HG02610 (cell line): Measurements from ENCODE around the gene KRT6B.
"Not testable (repeated sequence)": the region's sequence is repeated elsewhere in the genome, so short reads cannot be mapped to it uniquely, and the experiment has no call there.

ENCODE experiments used
- ATAC-seq: cut with Tn5 transposase; IDR thresholded peaks from one replicate; pipeline ENCODE4 v1.9.1; 2021; ENCODE audit warnings: mild to moderate bottlenecking, moderate library complexity; ENCODE audit not compliant: unreplicated experiment

KRT6B gene

GRCh38 chr12:52452101-52452500, at the start of gene KRT6B:
TSS of gene KRT6B (minus strand) at chr12:52452146. CDS start at chr12:52452078, 68 bp downstream.
- no peak for ATAC-seq

- ATAC-seq, result no peak
Observed at GRCh38 chr12:52501490-52501889, 49.5 kb upstream of the KRT6B start.

- ATAC-seq, result not testable (repeated sequence)
Observed at GRCh38 chr12:52500574-52500973, 48.6 kb upstream of the KRT6B start.

GRCh38 chr12:52499806-52500560, 48.0 kb upstream of the KRT6B start:
- no peak for ATAC-seq

GRCh38 chr12:52498946-52499345, 47.0 kb upstream of the KRT6B start:
- no peak for ATAC-seq

- ATAC-seq, result no peak
Observed at GRCh38 chr12:52497975-52498374, 46.0 kb upstream of the KRT6B start.

- ATAC-seq, result no peak
Observed at GRCh38 chr12:52496590-52497071, 44.7 kb upstream of the KRT6B start.

- no peak for ATAC-seq
Observed at GRCh38 chr12:52496054-52496453, 44.1 kb upstream of the KRT6B start.

- ATAC-seq, result no peak
Observed at GRCh38 chr12:52495389-52495788, 43.4 kb upstream of the KRT6B start.

GRCh38 chr12:52494518-52494917, 42.6 kb upstream of the KRT6B start:
- no peak for ATAC-seq

- no peak for ATAC-seq
Observed at GRCh38 chr12:52494100-52494499, 42.2 kb upstream of the KRT6B start.

- no peak for ATAC-seq
Observed at GRCh38 chr12:52493172-52493571, 41.2 kb upstream of the KRT6B start, which contains the start of gene KRT6A. TSS of gene KRT6A (minus strand) at chr12:52493257. CDS start at chr12:52493188, 69 bp downstream.

- not testable (repeated sequence) for ATAC-seq
Observed at GRCh38 chr12:52492405-52492804, 40.5 kb upstream of the KRT6B start.

- ATAC-seq, result not testable (repeated sequence)
Observed at GRCh38 chr12:52491495-52491894, 39.5 kb upstream of the KRT6B start.

GRCh38 chr12:52488736-52489135, 36.8 kb upstream of the KRT6B start:
- no peak for ATAC-seq

- ATAC-seq, result not testable (repeated sequence)
Observed at GRCh38 chr12:52487744-52488443, 35.9 kb upstream of the KRT6B start.

- no peak for ATAC-seq
Observed at GRCh38 chr12:52487211-52487610, 35.3 kb upstream of the KRT6B start.

GRCh38 chr12:52486166-52487105, 34.5 kb upstream of the KRT6B start:
- no peak for ATAC-seq

GRCh38 chr12:52480073-52480472, 28.1 kb upstream of the KRT6B start:
- no peak for ATAC-seq

- no peak for ATAC-seq
Observed at GRCh38 chr12:52477651-52478050, 25.7 kb upstream of the KRT6B start.

- no peak for ATAC-seq
Observed at GRCh38 chr12:52474212-52474611, 22.3 kb upstream of the KRT6B start.
